Astrocyte of the spinal cord (primary cell): ENCODE results near the gene UMAD1.

Experiments
- DNase-seq: peaks from one replicate; pipeline ENCODE4 v3.0.0; 2011; ENCODE audit warnings: low read depth, low spot score
- H3K4me3 ChIP-seq: 2 replicates; pipeline ENCODE4 v1.5.1; 2011; ENCODE audit warnings: low read depth, mild to moderate bottlenecking, low read length, moderate library complexity
- in situ Hi-C: cut with HindIII; loops from 2 replicates; pipeline ENCODE4 v1.10.0; 2017; ENCODE audit warnings: low sequenced_read_pairs
- TF ChIP-seq, protein P1 (sequence below): IDR thresholded peaks from 2 replicates; pipeline ENCODE4 v1.5.1; 2012; ENCODE audit warnings: low read depth, mild to moderate bottlenecking, low read length, inconsistent platforms

The UMAD1 gene

DNA sequence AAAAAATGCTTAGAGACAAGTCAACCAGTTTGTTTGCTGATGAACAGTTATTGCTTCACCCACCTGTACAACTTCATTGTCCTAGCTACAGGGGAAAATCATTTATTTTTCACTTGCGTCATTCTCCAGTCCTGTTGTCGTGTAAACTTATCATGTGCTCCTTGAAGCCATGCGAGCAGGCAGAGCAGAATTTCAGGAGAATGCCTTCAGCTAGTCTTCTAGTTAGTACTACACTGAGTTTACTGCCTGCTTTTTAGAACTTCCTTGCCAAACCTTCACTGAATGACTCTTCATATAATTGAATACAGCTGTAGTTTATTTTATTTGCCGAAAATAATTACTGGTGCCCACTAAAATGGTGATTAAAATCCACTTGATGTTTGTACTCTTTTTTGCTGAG, 62.3 kb downstream of the UMAD1 start:
- TF ChIP-seq, protein P1, sequence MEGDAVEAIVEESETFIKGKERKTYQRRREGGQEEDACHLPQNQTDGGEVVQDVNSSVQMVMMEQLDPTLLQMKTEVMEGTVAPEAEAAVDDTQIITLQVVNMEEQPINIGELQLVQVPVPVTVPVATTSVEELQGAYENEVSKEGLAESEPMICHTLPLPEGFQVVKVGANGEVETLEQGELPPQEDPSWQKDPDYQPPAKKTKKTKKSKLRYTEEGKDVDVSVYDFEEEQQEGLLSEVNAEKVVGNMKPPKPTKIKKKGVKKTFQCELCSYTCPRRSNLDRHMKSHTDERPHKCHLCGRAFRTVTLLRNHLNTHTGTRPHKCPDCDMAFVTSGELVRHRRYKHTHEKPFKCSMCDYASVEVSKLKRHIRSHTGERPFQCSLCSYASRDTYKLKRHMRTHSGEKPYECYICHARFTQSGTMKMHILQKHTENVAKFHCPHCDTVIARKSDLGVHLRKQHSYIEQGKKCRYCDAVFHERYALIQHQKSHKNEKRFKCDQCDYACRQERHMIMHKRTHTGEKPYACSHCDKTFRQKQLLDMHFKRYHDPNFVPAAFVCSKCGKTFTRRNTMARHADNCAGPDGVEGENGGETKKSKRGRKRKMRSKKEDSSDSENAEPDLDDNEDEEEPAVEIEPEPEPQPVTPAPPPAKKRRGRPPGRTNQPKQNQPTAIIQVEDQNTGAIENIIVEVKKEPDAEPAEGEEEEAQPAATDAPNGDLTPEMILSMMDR = no peak
- no peak overlapping the region for H3K4me3 ChIP-seq
- no peak for DNase-seq
- in situ Hi-C loops = no loop called here

GRCh38 chr7:7703427-7703826, 62.9 kb downstream of the UMAD1 start:
- no peak for DNase-seq
- H3K4me3 ChIP-seq = no peak overlapping the region
- TF ChIP-seq, protein P1 = no peak
- in situ Hi-C loops = no loop called here

GRCh38 chr7:7704867-7705266, 64.3 kb downstream of the UMAD1 start:
- DNase-seq = no peak
- in situ Hi-C loops = no loop called here
- TF ChIP-seq, protein P1 = no peak
- H3K4me3 ChIP-seq = no peak overlapping the region

DNA sequence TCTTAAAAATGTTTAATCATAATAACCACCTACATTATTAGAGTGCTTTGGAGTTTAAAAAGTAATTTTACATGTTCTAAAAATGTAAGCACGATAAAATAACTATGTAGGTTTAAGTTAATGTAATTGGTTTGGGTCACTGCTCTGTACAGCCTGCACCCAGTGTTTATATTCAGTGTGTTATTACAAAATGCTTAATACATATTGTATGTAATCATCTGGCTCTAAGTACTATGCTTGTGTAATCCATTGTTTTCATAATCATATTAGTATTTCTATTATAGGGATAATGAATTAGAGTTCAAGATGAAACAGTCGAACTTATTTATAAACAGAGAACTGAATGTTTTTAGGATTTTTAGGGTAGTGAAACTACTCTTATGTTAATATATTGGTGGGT, 64.8 kb downstream of the UMAD1 start:
- TF ChIP-seq, protein P1 = no peak
- H3K4me3 ChIP-seq = no peak overlapping the region
- in situ Hi-C loops = no loop called here
- DNase-seq = no peak

GRCh38 chr7:7706101-7706511, 65.6 kb downstream of the UMAD1 start:
- in situ Hi-C loops = no loop called here

DNA sequence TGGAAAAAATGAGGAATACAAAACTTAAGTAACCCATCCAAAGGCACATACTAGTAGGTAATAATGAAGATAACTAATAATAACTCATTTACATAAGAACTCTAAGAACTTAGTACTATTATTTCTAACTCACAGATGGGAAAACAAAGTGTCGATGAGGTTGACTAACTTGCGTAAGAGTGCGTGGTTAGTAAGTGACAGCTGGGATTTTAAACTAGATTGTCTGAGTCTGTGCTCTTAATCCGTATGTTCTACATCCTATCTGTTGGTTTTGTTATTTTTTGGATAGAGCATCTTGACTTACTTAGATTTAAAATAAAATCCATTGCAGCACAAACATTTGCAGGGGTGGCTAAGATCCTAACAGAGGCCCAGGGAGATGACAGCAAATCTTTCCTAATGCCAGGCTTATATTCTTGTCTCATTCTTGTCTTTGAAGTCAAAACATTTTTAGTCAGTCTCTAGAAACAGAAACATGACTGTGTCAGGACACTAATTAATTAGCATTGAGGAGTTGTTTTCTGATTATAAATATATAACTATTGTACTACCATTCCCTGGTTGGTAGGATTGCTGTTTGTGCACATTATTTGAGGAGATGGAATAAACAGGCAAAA, 66.1 kb downstream of the UMAD1 start:
- DNase-seq = no peak
- TF ChIP-seq, protein P1 = no peak
- H3K4me3 ChIP-seq = no peak overlapping the region
- in situ Hi-C loops = no loop called here

More at GRCh38 chr7:7706101-7706511, 65.6 kb downstream of the UMAD1 start:
- no peak for DNase-seq
- TF ChIP-seq, protein P1 = no peak
- no peak overlapping the region for H3K4me3 ChIP-seq
